Stomach (tissue), 4 donors: Measurements from ENCODE around the gene KCNG2.

ENCODE experiments used
- EP300 ChIP-seq: sonication (generic); formaldehyde crosslinking; IDR thresholded peaks from one replicate; pipeline ENCODE4 v1.6.1; 2017; ENCODE audit warnings: antibody characterized with exemption
- POLR2A ChIP-seq, 4 donors: fragments of 450-650 bp; IDR thresholded peaks; one replicate each; pipeline ENCODE4 v1.6.1; 2016; ENCODE audit warnings: antibody characterized with exemption in 4 of 4, control low read depth in 2 of 4, mild to moderate bottlenecking in 1 of 4, moderate library complexity in 1 of 4
- TF ChIP-seq, protein P1 (sequence below), 7 experiments: fragments of 450-650 bp in 4 of 7; fragments of 200-600 bp in 3 of 7; sonication (generic) in 3 of 7; IDR thresholded peaks; one replicate each; pipeline ENCODE4 v1.5.1; 2016 to 2019; ENCODE audit warnings: antibody characterized with exemption in 7 of 7, control low read depth in 2 of 7, mild to moderate bottlenecking in 1 of 7

- TF ChIP-seq, protein P1, sequence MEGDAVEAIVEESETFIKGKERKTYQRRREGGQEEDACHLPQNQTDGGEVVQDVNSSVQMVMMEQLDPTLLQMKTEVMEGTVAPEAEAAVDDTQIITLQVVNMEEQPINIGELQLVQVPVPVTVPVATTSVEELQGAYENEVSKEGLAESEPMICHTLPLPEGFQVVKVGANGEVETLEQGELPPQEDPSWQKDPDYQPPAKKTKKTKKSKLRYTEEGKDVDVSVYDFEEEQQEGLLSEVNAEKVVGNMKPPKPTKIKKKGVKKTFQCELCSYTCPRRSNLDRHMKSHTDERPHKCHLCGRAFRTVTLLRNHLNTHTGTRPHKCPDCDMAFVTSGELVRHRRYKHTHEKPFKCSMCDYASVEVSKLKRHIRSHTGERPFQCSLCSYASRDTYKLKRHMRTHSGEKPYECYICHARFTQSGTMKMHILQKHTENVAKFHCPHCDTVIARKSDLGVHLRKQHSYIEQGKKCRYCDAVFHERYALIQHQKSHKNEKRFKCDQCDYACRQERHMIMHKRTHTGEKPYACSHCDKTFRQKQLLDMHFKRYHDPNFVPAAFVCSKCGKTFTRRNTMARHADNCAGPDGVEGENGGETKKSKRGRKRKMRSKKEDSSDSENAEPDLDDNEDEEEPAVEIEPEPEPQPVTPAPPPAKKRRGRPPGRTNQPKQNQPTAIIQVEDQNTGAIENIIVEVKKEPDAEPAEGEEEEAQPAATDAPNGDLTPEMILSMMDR (IDR thresholded peaks at IDR 0.05), result no peak
- TF ChIP-seq POLR2A (IDR thresholded peaks at IDR 0.05), result no peak
- no peak for TF ChIP-seq EP300
These were observed 2.1 kb downstream of the KCNG2 start for GRCh38 chr18:79799619-79800370.
